ENCODE data around the gene PSPN. TPM values are rescaled to one million over a fixed set of nuclear protein-coding genes. Genes with fewer than 3 reads are reported as not detected.

Gene PSPN
- total RNA-seq, 1 experiment from 2014 or later = 3.4 TPM

GRCh38 chr19:6402837-6403608 is 27.3 kb upstream of the PSPN start:
- ATAC-seq (no peak), DNase-seq (ENCODE audit: low read depth, low spot score) (no peak)
- RAD21 ChIA-PET (ENCODE audit: low non-redundant PET in 1 of 2, low total read pairs in 2 of 2, uncharacterized antibody in 2 of 2, unreplicated experiment in 2 of 2) = no interaction called here
- TF ChIP-seq CBX3 (IDR thresholded peaks at IDR 0.05; ENCODE audit: low read depth) (no peak), EZH2phosphoT487 (IDR thresholded peaks at IDR 0.05; ENCODE audit: borderline replicate concordance) (no peak), RAD21 (IDR thresholded peaks at IDR 0.05; ENCODE audit: low read depth) (no peak), JUND (IDR thresholded peaks at IDR 0.05) (no peak), SRF (IDR thresholded peaks at IDR 0.05; ENCODE audit: low read depth) (no peak), ZFX (IDR thresholded peaks at IDR 0.05) (no peak), CEBPB (IDR thresholded peaks at IDR 0.05; ENCODE audit: low read depth) (no peak), EZH2 (IDR thresholded peaks at IDR 0.05) (no peak)
- TF ChIP-seq, protein P1, sequence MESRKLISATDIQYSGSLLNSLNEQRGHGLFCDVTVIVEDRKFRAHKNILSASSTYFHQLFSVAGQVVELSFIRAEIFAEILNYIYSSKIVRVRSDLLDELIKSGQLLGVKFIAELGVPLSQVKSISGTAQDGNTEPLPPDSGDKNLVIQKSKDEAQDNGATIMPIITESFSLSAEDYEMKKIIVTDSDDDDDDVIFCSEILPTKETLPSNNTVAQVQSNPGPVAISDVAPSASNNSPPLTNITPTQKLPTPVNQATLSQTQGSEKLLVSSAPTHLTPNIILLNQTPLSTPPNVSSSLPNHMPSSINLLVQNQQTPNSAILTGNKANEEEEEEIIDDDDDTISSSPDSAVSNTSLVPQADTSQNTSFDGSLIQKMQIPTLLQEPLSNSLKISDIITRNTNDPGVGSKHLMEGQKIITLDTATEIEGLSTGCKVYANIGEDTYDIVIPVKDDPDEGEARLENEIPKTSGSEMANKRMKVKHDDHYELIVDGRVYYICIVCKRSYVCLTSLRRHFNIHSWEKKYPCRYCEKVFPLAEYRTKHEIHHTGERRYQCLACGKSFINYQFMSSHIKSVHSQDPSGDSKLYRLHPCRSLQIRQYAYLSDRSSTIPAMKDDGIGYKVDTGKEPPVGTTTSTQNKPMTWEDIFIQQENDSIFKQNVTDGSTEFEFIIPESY (IDR thresholded peaks at IDR 0.05; ENCODE audit: extremely low read depth, insufficient replicate concordance, low read length) = no peak
- no peaks in the 10 kb centered on the region for H3K79me2 ChIP-seq (ENCODE audit: insufficient read depth, low read length)
- H3K27ac ChIP-seq (ENCODE audit: low read depth, low read length) = no peak overlapping the region
- POLR2A ChIA-PET = no interaction called here
- H3K4me1 ChIP-seq (ENCODE audit: control insufficient read depth in 1 of 2, insufficient read depth in 2 of 2, low read length in 2 of 2) = no peaks in the 10 kb centered on the region
- CTCF ChIA-PET = no interaction called here
- H3K9me3 ChIP-seq (ENCODE audit: control insufficient read depth in 1 of 2, insufficient read depth in 1 of 2, low read depth in 1 of 2, low read length in 2 of 2) = no peaks in the 10 kb centered on the region
- no peaks in the 10 kb centered on the region for H4K20me1 ChIP-seq (ENCODE audit: insufficient read depth)
- no peaks in the 10 kb centered on the region for H3K27me3 ChIP-seq (ENCODE audit: insufficient read depth, low read length)
- intact Hi-C loops (cut with micrococcal nuclease) = no loop called here
- H3K36me3 ChIP-seq (ENCODE audit: control insufficient read depth in 1 of 2, insufficient read depth in 2 of 2, low read length in 2 of 2) = no peaks in the 10 kb centered on the region
- no peak overlapping the region for H3K9ac ChIP-seq (ENCODE audit: low read length)
- H2AFZ ChIP-seq (ENCODE audit: low read depth, low read length, poor library complexity, severe bottlenecking) = no peak overlapping the region
- no peaks in the 10 kb centered on the region for H3K9me2 ChIP-seq (ENCODE audit: insufficient read depth)
- BruUV-seq (replicated peaks) = no TSS peak
- H3K4me3 ChIP-seq (replicated peaks in 1 of 2; ENCODE audit: low read depth in 1 of 2, low read length in 2 of 2) = no peak overlapping the region
- no peak overlapping the region for H3K4me2 ChIP-seq (ENCODE audit: low read length)
